ENCODE measurements around the gene CACNA2D3. TPM values are rescaled to one million over a fixed set of nuclear protein-coding genes. Genes with fewer than 3 reads are reported as not detected.

Gene CACNA2D3
- total RNA-seq, 4 donors from 2014 or later: 0.27 to 1.5 (median 0.79) TPM

DNA sequence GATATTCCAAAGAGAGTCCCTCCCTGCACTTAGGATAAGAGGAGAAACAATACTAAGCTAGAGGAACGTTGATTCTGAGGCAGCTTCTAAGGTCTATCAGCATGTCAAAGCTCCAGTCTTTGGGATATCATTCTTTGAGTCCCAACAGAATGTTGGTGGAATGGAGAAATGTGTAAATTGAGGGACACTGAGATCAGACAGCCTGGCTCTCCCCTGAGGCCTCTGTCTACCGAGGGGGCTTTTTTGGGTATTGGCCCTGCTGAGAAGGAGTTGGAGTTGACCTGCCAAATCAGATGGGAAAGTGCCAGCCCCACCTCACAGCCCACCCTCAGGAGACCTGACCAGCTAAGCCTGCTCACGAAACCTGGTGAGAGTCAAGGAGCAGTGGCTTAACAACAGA is 833.1 kb downstream of the CACNA2D3 start:
- intact Hi-C loops (cut with DNase I; ENCODE audit: low total_unique reads): no loop called here
- H3K4me3 ChIP-seq (ENCODE audit: low read depth, poor library complexity, severe bottlenecking): no peak overlapping the region

DNA sequence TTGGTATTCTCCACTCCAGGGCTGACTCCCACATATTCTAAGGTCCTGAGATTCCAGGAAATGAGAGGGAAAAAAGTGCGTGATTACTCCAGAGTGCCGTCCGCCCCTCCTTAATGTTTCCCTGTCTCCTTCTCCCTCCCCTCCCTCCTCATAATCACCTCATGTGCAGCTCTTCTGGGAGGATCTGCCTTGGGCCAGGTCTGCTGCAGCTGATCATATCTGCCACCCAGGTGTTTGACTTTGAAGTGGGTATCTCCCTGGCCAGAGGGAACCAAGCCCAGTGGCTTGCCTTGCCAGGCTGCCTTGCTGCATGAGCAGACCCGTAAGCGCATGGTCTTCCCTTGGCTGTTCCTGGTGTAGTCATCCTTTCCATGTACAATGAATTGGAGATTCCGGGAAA is 833.6 kb downstream of the CACNA2D3 start:
- DNase-seq (ENCODE audit: low spot score in 2 of 2): no peak
- no peak overlapping the region for H3K4me3 ChIP-seq (ENCODE audit: low read depth, poor library complexity, severe bottlenecking)
- intact Hi-C loops (cut with DNase I; ENCODE audit: low total_unique reads): no loop called here
- 45 to 55% methylated on average over 6 of the region's 6 CpGs for WGBS, 2 donors
- TF ChIP-seq, protein P1, sequence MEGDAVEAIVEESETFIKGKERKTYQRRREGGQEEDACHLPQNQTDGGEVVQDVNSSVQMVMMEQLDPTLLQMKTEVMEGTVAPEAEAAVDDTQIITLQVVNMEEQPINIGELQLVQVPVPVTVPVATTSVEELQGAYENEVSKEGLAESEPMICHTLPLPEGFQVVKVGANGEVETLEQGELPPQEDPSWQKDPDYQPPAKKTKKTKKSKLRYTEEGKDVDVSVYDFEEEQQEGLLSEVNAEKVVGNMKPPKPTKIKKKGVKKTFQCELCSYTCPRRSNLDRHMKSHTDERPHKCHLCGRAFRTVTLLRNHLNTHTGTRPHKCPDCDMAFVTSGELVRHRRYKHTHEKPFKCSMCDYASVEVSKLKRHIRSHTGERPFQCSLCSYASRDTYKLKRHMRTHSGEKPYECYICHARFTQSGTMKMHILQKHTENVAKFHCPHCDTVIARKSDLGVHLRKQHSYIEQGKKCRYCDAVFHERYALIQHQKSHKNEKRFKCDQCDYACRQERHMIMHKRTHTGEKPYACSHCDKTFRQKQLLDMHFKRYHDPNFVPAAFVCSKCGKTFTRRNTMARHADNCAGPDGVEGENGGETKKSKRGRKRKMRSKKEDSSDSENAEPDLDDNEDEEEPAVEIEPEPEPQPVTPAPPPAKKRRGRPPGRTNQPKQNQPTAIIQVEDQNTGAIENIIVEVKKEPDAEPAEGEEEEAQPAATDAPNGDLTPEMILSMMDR (IDR thresholded peaks at IDR 0.05): no peak
- TF ChIP-seq POLR2A (IDR thresholded peaks at IDR 0.05): no peak

More for the DNA sequence above, 833.1 kb downstream of the CACNA2D3 start:
- WGBS, 2 donors: 78 to 90% methylated on average over 3 of the region's 3 CpGs
- DNase-seq (ENCODE audit: low spot score in 2 of 2): no peak
- TF ChIP-seq, protein P1 (IDR thresholded peaks at IDR 0.05): no peak
- TF ChIP-seq POLR2A (IDR thresholded peaks at IDR 0.05): no peak

DNA sequence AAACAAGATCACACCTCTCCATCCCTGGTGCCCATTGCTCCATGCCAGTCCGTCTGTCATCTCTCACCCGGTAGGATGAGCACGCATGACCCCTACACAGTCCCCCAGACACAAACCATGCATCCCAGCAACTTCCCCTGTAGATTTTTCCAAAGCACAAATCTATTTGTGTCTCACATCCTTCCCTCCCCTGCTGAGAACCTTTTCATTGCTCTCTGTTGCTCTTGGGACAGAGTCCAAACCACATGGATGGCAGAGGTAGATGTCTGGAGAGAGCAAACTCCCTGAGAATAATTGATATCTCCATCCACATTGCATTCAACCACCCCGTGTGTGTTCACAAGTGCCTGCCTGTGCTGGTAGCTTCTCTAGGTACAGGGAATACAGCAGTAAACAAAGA is 835.4 kb downstream of the CACNA2D3 start:
- no peak overlapping the region for H3K4me3 ChIP-seq (ENCODE audit: low read depth, poor library complexity, severe bottlenecking)
- TF ChIP-seq, protein P1 (IDR thresholded peaks at IDR 0.05): no peak
- no peak for TF ChIP-seq POLR2A (IDR thresholded peaks at IDR 0.05)
- DNase-seq (ENCODE audit: low spot score in 2 of 2): no peak
- 67 to 77% methylated on average over 4 of the region's 4 CpGs for WGBS, 2 donors
- intact Hi-C loops (cut with DNase I; ENCODE audit: low total_unique reads): no loop called here

DNA sequence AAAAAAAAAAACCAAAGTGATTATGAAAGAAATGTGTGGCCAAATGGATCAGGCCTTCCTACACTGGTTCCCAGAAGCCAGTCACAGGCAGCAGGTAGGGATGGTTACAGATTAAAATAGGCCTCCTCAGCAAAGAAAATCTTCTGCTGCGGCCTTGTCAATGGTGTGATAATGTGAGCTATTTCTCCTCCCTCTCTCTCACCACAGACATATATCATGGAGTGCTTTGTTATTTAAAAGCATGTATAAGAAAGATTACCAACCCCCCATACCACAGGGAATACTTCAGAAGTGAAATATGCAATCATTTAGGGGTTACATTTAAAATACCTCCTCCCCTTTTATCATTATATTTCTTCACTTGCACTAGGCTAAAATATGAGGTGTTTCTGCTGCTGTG is 837.7 kb downstream of the CACNA2D3 start:
- H3K4me3 ChIP-seq (ENCODE audit: low read depth, poor library complexity, severe bottlenecking): no peak overlapping the region
- no peak for TF ChIP-seq POLR2A (IDR thresholded peaks at IDR 0.05)
- TF ChIP-seq, protein P1 (IDR thresholded peaks at IDR 0.05): no peak
- intact Hi-C loops (cut with DNase I; ENCODE audit: low total_unique reads): no loop called here
- no peak for DNase-seq (ENCODE audit: low spot score in 2 of 2)
- 90 to 100% methylated on average over 1 of the region's 1 CpG for WGBS, 2 donors

DNA sequence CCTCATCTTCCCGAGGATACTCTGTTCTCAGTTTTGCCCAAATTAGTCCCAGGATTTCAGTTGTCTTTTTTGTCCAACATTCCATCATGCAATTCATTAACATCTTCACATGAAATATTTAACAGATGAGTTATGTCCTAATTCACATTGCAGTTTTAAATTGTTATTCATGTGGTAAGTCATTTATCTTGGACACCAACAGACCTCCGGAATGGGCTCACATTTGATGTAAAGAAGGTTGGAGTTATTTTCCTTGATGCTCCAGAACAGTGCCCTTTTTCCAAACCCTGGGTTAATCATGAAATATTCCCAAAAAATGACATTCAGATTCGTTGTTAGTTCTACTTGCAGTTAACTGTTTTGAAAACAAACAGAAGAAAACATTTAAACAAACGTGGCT is 838.3 kb downstream of the CACNA2D3 start:
- 46 to 55% methylated on average over 4 of the region's 4 CpGs for WGBS, 2 donors
- TF ChIP-seq POLR2A (IDR thresholded peaks at IDR 0.05): no peak
- TF ChIP-seq, protein P1 (IDR thresholded peaks at IDR 0.05): no peak
- H3K4me3 ChIP-seq (ENCODE audit: low read depth, poor library complexity, severe bottlenecking): no peak overlapping the region
- intact Hi-C loops (cut with DNase I; ENCODE audit: low total_unique reads): no loop called here
- DNase-seq (ENCODE audit: low spot score in 2 of 2): no peak

DNA sequence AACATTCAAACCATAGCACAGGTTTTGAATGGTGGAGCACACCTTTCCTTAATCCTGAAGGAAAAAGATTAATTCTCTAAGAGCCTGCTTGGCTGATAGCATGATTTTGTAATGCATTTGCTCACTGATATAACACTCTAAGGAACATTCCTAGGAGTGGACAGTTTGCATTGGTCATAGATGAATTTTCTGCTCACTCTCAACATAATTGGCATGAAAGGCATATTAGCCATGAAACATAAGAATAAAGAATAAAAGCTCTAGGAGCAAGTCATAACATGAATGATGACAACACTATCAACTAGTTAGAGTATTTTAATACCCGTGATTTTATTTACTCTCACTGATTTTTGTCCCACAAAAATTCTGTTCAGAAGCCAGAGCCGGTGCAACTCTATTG is 839.8 kb downstream of the CACNA2D3 start:
- DNase-seq (ENCODE audit: low spot score in 2 of 2): no peak
- no peak for TF ChIP-seq POLR2A (IDR thresholded peaks at IDR 0.05)
- TF ChIP-seq, protein P1 (IDR thresholded peaks at IDR 0.05): no peak
- intact Hi-C loops (cut with DNase I; ENCODE audit: low total_unique reads): no loop called here
- no peak overlapping the region for H3K4me3 ChIP-seq (ENCODE audit: low read depth, poor library complexity, severe bottlenecking)
- 44 to 62% methylated on average over 2 of the region's 2 CpGs for WGBS, 2 donors

Data from lower leg skin (tissue), 4 donors.